GM18907 (cell line): ENCODE results near the gene FGB.

Experiments used
- ATAC-seq: cut with Tn5 transposase; IDR thresholded peaks from one replicate; pipeline ENCODE4 v1.9.1; 2021; ENCODE audit warnings: mild to moderate bottlenecking, moderate library complexity; ENCODE audit not compliant: unreplicated experiment

FGB gene

GRCh38 chr4:154565704-154566103, 2.9 kb downstream of the FGB start:
- ATAC-seq: no peak

GRCh38 chr4:154566639-154567204, 3.9 kb downstream of the FGB start:
- no peak for ATAC-seq

GRCh38 chr4:154569028-154569427, 6.2 kb downstream of the FGB start:
- ATAC-seq: no peak

GRCh38 chr4:154569584-154569983, 6.8 kb downstream of the FGB start:
- no peak for ATAC-seq

- no peak for ATAC-seq
Measured at GRCh38 chr4:154573190-154573870, 10.5 kb downstream of the FGB start.

- ATAC-seq: no peak
Measured at GRCh38 chr4:154574311-154574710, 11.5 kb downstream of the FGB start.

GRCh38 chr4:154577324-154577723, 14.5 kb downstream of the FGB start:
- ATAC-seq: no peak

- ATAC-seq: no peak
Measured at GRCh38 chr4:154578919-154579318, 16.1 kb downstream of the FGB start.

- ATAC-seq: no peak
Measured at GRCh38 chr4:154579927-154580326, 17.1 kb downstream of the FGB start.

GRCh38 chr4:154582723-154583122, 19.9 kb downstream of the FGB start:
- ATAC-seq: no peak

GRCh38 chr4:154583230-154583629, 20.4 kb downstream of the FGB start:
- no peak for ATAC-seq

- ATAC-seq: no peak
Measured at GRCh38 chr4:154583677-154584076, 20.9 kb downstream of the FGB start.

- ATAC-seq: no peak
Measured at GRCh38 chr4:154584259-154584658, 21.4 kb downstream of the FGB start.

GRCh38 chr4:154585369-154586018, 22.7 kb downstream of the FGB start:
- no peak for ATAC-seq

- ATAC-seq: no peak
Measured at GRCh38 chr4:154586296-154587033, 23.7 kb downstream of the FGB start.

- ATAC-seq: no peak
Measured at GRCh38 chr4:154588198-154588597, 25.4 kb downstream of the FGB start.

- ATAC-seq: no peak
Measured at GRCh38 chr4:154589296-154590197, 26.7 kb downstream of the FGB start.

- ATAC-seq: no peak
Measured at GRCh38 chr4:154590329-154591006, 27.7 kb downstream of the FGB start, which contains the start of gene FGA. FGA (minus strand) TSS chr4:154590742; CDS start chr4:154590687, 55 bp downstream.

- no peak for ATAC-seq
Measured at GRCh38 chr4:154591890-154592289, 29.1 kb downstream of the FGB start.

- ATAC-seq: no peak
Measured at GRCh38 chr4:154593868-154594267, 31.1 kb downstream of the FGB start.
